HepG2 (cell line): ENCODE measurements around the gene IGSF21. TPM values are rescaled to one million over a fixed set of nuclear protein-coding genes. Genes with fewer than 3 reads are reported as not detected.

Experiments used
- ATAC-seq: fragments of 200-7000 bp; cut with Tn5 transposase; 3 replicates; pipeline ENCODE4 v1.9.1; 2020; ENCODE audit warnings: mild to moderate bottlenecking, moderate library complexity
- BruUV-seq: library from RNA; stranded (reverse); fragments of 400-500 nt; replicated peaks from 2 replicates; lab custom pipeline; 2021; lab: Mats Ljungman, UMichigan
- CTCF ChIA-PET: fragments of 300-600 bp; formaldehyde crosslinking; extraction: SDS; loops from one replicate; lab custom pipeline; 2021; ENCODE audit warnings: low total read pairs, inconsistent platforms, low intra/inter-chr PET ratio; lab: Yijun Ruan, JAX
- POLR2A ChIA-PET: fragments of 350-600 bp; sonication (Branson Sonifier 250); formaldehyde crosslinking; loops from one replicate; lab custom pipeline; 2020; ENCODE audit warnings: antibody characterized with exemption, inconsistent platforms; lab: Yijun Ruan, JAX
- DNase-seq: peaks from one replicate; pipeline ENCODE4 v3.0.0-alpha.2; 2015; ENCODE audit warnings: low spot score
- FAIRE-seq: peaks from 3 replicates; lab custom pipeline; 2011; peaks lifted over from hg19 to GRCh38; lab: Jason Lieb, UNC
- H2AFZ ChIP-seq: one replicate; pipeline ENCODE4 v1.6.1; 2011; ENCODE audit warnings: low read length, inconsistent platforms
- H3K27ac ChIP-seq: fragments of 300-600 bp; 3 replicates; pipeline ENCODE4 v1.8.0; 2011; ENCODE audit warnings: mixed run types, mild to moderate bottlenecking, mixed read lengths, low read length, inconsistent platforms; ENCODE audit not compliant: insufficient read depth; ENCODE audit errors: extremely low read length
- H3K27me3 ChIP-seq, 2 experiments: fragments of 200-600 bp in 1 of 2; 2 replicates in 1 of 2; 3 replicates in 1 of 2; pipeline versions ENCODE4 v1.6.0 to v1.8.0; 2011; ENCODE audit warnings: low read length in 2 of 2, mild to moderate bottlenecking in 2 of 2, moderate library complexity in 2 of 2, inconsistent platforms in 1 of 2; ENCODE audit not compliant: insufficient read depth in 2 of 2, control insufficient read depth in 1 of 2
- H3K36me3 ChIP-seq, 2 experiments: fragments of 200-600 bp in 1 of 2; replicated peaks in 1 of 2; 2 replicates in 1 of 2; 3 replicates in 1 of 2; pipeline versions ENCODE4 v1.5.1 to v1.8.0; 2011; ENCODE audit warnings: low read length in 2 of 2, inconsistent platforms in 1 of 2; ENCODE audit not compliant: insufficient read depth in 2 of 2, control insufficient read depth in 1 of 2
- H3K4me1 ChIP-seq: 2 replicates; pipeline ENCODE4 v1.5.1; 2012; ENCODE audit warnings: low read length, inconsistent platforms; ENCODE audit not compliant: insufficient read depth
- H3K4me2 ChIP-seq: 2 replicates; pipeline ENCODE4 v1.6.0; 2011; ENCODE audit warnings: low read depth, low read length, inconsistent platforms
- H3K4me3 ChIP-seq, 3 experiments: fragments of 200-600 bp in 1 of 3; sonication (generic), shearing (Covaris generic) in 1 of 3; replicated peaks in 1 of 3; 2 replicates each; pipeline ENCODE4 v1.5.1; 2011 to 2016; ENCODE audit warnings: low read length in 3 of 3, inconsistent platforms in 2 of 3, low read depth in 2 of 3, mild to moderate bottlenecking in 2 of 3, control low read depth in 1 of 3, mixed read lengths in 1 of 3; ENCODE audit not compliant: insufficient read depth in 1 of 3
- H3K79me2 ChIP-seq: one replicate; pipeline ENCODE4 v1.6.1; 2011; ENCODE audit warnings: low read length, inconsistent platforms; ENCODE audit not compliant: insufficient read depth
- H3K9ac ChIP-seq: 2 replicates; pipeline ENCODE4 v1.6.0; 2011; ENCODE audit warnings: mild to moderate bottlenecking, low read depth, low read length, inconsistent platforms; ENCODE audit not compliant: insufficient read depth
- H3K9me3 ChIP-seq: 2 replicates; pipeline ENCODE4 v1.5.1; 2012; ENCODE audit warnings: mild to moderate bottlenecking, low read length
- H4K20me1 ChIP-seq: 2 replicates; pipeline ENCODE4 v1.6.0; 2011; ENCODE audit warnings: inconsistent platforms, mild to moderate bottlenecking, low read length, moderate library complexity; ENCODE audit not compliant: insufficient read depth
- AHDC1 ChIP-seq: sonication (generic); formaldehyde crosslinking; IDR thresholded peaks from 2 replicates; pipeline ENCODE4 v1.5.1; 2020; ENCODE audit warnings: mild to moderate bottlenecking, missing genetic modification reagents, borderline replicate concordance
- ARNT2 ChIP-seq: sonication (generic); formaldehyde crosslinking; IDR thresholded peaks from 2 replicates; pipeline ENCODE4 v1.8.0; 2022; ENCODE audit warnings: mild to moderate bottlenecking, low read depth, missing genetic modification reagents, moderate library complexity
- BCLAF1 ChIP-seq: fragments of 450-650 bp; IDR thresholded peaks from 2 replicates; pipeline ENCODE4 v1.6.1; 2017; ENCODE audit warnings: mild to moderate bottlenecking
- CAMTA2 ChIP-seq: sonication (generic); formaldehyde crosslinking; IDR thresholded peaks from 2 replicates; pipeline ENCODE4 v1.4.0; 2020; ENCODE audit warnings: mild to moderate bottlenecking, missing genetic modification reagents, borderline replicate concordance
- CHD2 ChIP-seq: IDR thresholded peaks from 2 replicates; pipeline ENCODE4 v1.6.1; 2011; ENCODE audit warnings: low read depth, low read length, improper control_type of control experiment
- EZH2 ChIP-seq: conservative IDR thresholded peaks from 2 replicates; pipeline ENCODE4 v1.6.1; 2012; ENCODE audit warnings: mild to moderate bottlenecking, low read depth, low read length, moderate library complexity
- GRHL1 ChIP-seq: sonication (generic); formaldehyde crosslinking; conservative IDR thresholded peaks from 2 replicates; pipeline ENCODE4 v1.8.0; 2022; ENCODE audit warnings: missing genetic modification reagents
- NFIC ChIP-seq: IDR thresholded peaks from 2 replicates; pipeline ENCODE4 v1.6.1; 2012; ENCODE audit warnings: mild to moderate bottlenecking, low read length, inconsistent platforms
- REXO4 ChIP-seq: sonication (generic); formaldehyde crosslinking; IDR thresholded peaks from 2 replicates; pipeline ENCODE4 v1.8.0; 2022; ENCODE audit warnings: missing genetic modification reagents, mild to moderate bottlenecking, borderline replicate concordance
- ZMAT5 ChIP-seq: sonication (generic); formaldehyde crosslinking; IDR thresholded peaks from 2 replicates; pipeline ENCODE4 v1.5.0; 2020; ENCODE audit warnings: mild to moderate bottlenecking, low read depth, missing genetic modification reagents, borderline replicate concordance
- ZNF3 ChIP-seq: IDR thresholded peaks from 2 replicates; pipeline ENCODE4 v1.7.0; 2017; ENCODE audit warnings: inconsistent platforms
- ZNF513 ChIP-seq: sonication (generic); formaldehyde crosslinking; conservative IDR thresholded peaks from 2 replicates; pipeline ENCODE4 v1.5.0; 2020; ENCODE audit warnings: missing genetic modification reagents
- ZNF670 ChIP-seq: sonication (generic); formaldehyde crosslinking; IDR thresholded peaks from 2 replicates; pipeline ENCODE4 v1.8.0; 2022; ENCODE audit warnings: mild to moderate bottlenecking, missing genetic modification reagents, borderline replicate concordance
- WGBS: methylation state at CpG from one replicate; pipeline ENCODE4 v1.1.6; 2017; ENCODE audit warnings: low lambda C conversion rate; 5-methylcytosine and 5-hydroxymethylcytosine counted together
- in situ Hi-C: cut with HindIII; loops from 2 replicates; pipeline ENCODE4 v1.10.0; 2017; ENCODE audit warnings: low pct_unique_long_range_greater_than_20kb; ENCODE audit not compliant: extremely low pct_ligation_motif_present
- intact Hi-C: fragments of 100-400 bp; cut with micrococcal nuclease; formaldehyde crosslinking; loops from one replicate; pipeline ENCODE4 v1.10.0; 2022; ENCODE audit not compliant: unreplicated experiment
- polyA plus RNA-seq, 8 experiments: library from polyadenylated mRNA; depleted of rRNA in 3 of 8; stranded (reverse) in 7 of 8; unstranded in 1 of 8; fragments of >200 nt; fragmentation: Illumina TruSeq in 4 of 8; extraction: Trizol in 4 of 8; gene quantifications; 2 replicates each; pipeline versions ENCODE4 v1.2.1 to v1.2.3, GENCODE V29; 2011 to 2016; ENCODE audit warnings: low read depth in 4 of 8, missing spikeins in 1 of 8, mixed read lengths in 1 of 8; ENCODE audit not compliant: insufficient read depth in 1 of 8
- total RNA-seq, 5 experiments: library from RNA; depleted of rRNA; stranded (reverse); fragments of >200 nt; fragmentation: Illumina TruSeq; extraction: Trizol; gene quantifications; 2 replicates each; pipeline ENCODE4 v1.2.3, GENCODE V29; 2016; ENCODE audit warnings: low read depth in 1 of 5

The IGSF21 gene
- total and polyA plus RNA-seq, 2 of the 13 experiments (the other 11 are each of a cell fraction or from before 2014, with no cell fraction given): not detected

- 2% methylated on average over 8 of the region's 8 CpGs for WGBS
- intact Hi-C loops: no loop called here
- ChIA-PET CTCF (no interaction called here), POLR2A (no interaction called here)
- Histone ChIP-seq H4K20me1 (no peaks in the 10 kb centered on the region), H2AFZ (no peak overlapping the region), H3K9me3 (no peaks in the 10 kb centered on the region), H3K27me3 (peaks cover 8 to 32% of the 10 kb centered on the region in 2 experiments; a peak in 4 of 5 replicates), H3K4me1 (no peaks in the 10 kb centered on the region), H3K4me3 (no peak overlapping the region), H3K9ac (no peak overlapping the region), H3K27ac (no peak overlapping the region), H3K36me3 (no peaks in the 10 kb centered on the region), H3K79me2 (no peaks in the 10 kb centered on the region), H3K4me2 (no peak overlapping the region)
- BruUV-seq: no TSS peak
- FAIRE-seq: no peak
- ATAC-seq: no peak
- in situ Hi-C loops: no loop called here
- no peak for DNase-seq
- TF ChIP-seq REXO4 (CRISPR knock-in tag): no peak
- TF ChIP-seq ZNF513 (CRISPR knock-in tag): no peak
- no peak for TF ChIP-seq BCLAF1
- TF ChIP-seq ZNF670: no peak
- TF ChIP-seq EZH2: no peak
- TF ChIP-seq AHDC1 (CRISPR knock-in tag): no peak
- no peak for TF ChIP-seq ZNF3 (CRISPR knock-in tag)
- no peak for TF ChIP-seq ARNT2 (CRISPR knock-in tag)
- TF ChIP-seq ZMAT5 (CRISPR knock-in tag): no peak
- TF ChIP-seq CAMTA2 (CRISPR knock-in tag): no peak
- TF ChIP-seq NFIC: no peak
- TF ChIP-seq GRHL1: no peak
- TF ChIP-seq CHD2: no peak
Observed at GRCh38 chr1:18178111-18178510, 70.5 kb downstream of the IGSF21 start.
